GM18520 (cell line): ENCODE results near the gene AHDC1.

ENCODE experiments used
- ATAC-seq: cut with Tn5 transposase; IDR thresholded peaks from one replicate; pipeline ENCODE4 v1.9.1; 2021; ENCODE audit not compliant: unreplicated experiment

AHDC1 gene

DNA sequence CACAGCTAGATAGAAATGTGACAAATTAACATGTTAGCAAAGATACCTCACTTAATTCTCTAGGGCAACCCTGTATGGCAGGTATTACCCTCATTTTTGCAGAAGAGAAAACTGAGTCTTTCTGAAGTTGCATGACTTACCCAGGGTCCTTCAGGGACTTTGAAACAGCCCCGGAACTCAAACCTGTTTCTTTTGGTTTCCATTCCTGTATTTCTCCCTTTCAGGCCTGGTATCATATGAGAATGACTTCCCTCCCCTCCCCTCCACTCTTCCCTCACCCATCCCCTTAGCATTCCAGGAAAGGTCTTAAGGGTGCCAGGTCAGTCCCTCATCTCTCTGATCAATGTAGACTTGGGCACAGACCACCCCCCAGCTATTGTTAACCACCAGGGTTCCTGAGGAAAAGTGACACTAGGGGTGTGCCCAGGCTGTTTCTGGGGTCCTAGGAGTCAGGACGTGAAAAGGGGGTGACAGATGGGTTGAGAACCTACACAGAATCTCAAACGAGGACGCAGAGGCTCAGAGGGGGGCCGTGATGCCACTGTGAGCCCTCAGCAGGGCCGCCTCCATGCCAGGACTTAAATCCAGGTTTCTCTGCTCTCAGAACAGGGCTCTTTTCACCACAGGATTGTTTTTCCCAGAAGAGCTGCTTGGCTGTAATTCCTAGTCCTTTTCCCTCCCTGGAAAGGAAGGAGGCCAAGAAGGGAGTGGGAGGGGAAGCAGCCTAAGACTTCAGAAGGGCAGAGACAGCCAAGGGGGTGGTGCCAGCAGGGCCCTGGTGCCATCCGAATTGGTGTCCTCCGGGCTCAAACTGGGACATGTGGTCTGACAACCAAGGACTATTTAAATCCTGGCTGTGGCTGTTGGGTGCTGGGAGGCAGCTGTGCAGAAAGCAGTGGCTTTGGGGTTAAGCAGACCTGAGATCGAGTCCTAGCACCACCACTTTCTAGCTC is 111.9 kb downstream of the AHDC1 start:
- no peak for ATAC-seq

DNA sequence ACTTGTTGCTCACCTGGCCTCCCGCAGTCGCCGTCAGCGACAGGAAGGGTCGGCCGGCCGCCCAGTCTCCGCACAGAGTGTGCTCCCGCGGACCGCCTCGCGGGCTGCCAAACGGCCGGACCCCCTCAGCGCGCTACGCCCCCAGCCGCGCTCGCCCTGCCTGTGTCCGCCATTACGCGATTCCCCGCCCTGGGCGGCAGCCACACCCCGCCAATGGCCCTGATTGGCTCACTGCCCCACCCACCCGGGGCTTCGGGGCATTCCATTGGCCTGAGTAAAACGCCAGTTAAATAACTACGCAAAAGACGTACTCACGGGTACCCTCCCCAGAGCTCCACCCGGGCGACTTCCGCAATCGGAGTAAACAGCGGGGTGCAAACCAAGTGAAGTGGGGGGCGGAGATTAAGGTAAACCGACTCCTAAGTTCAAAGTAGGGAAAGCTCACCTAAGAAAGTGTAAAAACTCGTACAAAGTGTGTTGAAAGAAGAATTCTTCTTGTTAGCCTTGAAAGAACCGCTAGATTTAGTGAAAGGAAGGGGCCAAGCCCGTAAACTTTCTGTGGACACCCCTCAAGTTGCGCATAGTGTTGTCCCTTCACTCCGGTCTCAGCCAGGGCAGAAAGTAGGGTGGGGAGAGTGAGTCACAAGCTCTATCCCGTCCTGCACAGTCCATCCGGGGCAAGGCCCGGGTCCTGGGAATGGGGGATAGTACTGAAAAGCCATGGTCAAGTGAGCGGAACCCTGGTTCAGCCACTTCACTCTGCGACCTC is 113.8 kb downstream of the AHDC1 start, which contains the start of gene WASF2:
Gene WASF2, minus strand, starts transcription at position 195 of the 769 bp plus-strand sequence. CDS start 61,277 bp downstream, outside the sequence.
- peak; percentile 83 for ATAC-seq

DNA sequence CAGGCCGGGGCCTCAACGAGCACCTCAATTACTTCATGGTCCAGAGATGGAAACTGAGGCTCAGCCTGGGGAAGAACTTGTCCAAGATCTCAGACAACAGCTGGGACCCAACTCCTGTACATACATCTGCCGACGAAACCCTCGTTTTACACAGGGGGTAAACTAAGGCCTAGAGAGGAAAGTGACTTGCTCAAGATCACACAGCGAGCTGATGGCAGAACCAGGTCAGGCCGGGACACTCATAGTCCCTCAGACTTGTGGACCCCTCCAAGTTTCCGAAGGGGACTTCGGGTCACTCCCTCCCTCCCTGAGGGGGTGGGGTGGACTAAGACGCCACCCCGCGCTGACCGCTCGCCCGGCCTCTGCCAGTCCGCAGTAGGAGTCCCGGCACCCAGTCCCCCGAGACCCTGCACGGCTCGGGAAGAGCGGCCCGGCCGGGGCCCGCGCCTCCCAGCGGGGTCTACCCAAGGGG is 114.4 kb downstream of the AHDC1 start:
- ATAC-seq = peak; percentile 7

DNA sequence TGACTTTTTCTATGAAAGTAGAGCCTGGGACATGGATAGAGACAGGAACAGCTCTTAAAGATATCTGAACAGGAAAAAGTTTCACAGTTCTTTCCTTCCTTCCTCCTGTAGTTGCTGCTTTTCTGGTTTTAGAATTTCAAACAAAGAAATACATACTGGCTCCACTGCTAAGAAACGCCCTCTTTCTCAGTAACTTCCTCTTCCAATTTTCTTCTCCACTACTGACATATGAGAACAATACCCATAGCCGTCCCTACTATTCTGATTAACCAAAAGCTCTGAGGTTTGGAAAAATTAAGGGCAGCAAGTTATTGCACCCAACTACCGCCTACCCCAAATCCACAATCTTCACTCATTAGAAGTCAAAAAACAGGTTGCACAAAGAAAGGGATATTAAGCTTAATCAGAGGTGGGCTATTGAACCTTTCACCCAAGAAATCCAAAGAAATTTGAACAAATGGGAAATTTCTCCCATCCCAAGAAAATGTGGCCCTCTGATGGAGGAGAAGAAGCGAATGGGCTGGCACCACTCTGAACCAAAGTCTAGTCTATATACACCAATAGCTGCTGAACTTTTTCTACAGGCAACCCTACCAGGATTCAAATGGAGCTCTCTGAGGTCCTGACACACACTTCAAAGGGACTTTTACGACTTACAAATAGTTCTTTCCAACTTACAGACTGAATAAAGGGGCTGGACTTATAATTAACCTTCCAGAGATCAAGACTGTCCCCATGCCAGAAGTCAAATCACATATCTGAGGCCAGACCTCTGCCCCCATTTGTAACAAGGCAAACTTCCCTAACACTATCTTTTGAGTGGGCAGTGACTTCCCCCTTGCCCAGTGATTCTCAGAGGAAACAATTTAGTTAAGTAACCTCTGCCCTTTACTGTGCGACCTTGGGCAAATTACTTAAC is 115.7 kb downstream of the AHDC1 start:
- ATAC-seq = no peak

DNA sequence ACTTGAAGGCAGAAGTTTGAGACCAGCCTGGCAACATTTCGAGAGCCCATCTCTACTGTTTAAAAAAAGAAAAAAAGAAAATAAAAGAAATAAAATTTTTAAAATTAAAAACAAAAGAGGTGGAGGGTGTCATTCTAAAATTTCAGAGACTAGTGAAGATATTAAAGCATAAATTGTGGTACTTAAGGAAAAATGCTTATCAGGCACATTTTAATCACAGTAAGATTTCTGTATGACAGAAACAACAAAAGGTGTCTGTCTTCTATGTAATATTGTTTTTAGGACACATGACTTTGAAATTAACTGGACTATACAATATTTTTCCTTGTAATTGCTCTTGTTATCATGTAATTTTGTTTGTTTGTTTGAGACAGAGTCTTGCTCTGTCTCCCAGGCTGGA is 118.6 kb downstream of the AHDC1 start:
- no peak for ATAC-seq
